ENCODE data around the gene GATD1.

Gene GATD1

DNA sequence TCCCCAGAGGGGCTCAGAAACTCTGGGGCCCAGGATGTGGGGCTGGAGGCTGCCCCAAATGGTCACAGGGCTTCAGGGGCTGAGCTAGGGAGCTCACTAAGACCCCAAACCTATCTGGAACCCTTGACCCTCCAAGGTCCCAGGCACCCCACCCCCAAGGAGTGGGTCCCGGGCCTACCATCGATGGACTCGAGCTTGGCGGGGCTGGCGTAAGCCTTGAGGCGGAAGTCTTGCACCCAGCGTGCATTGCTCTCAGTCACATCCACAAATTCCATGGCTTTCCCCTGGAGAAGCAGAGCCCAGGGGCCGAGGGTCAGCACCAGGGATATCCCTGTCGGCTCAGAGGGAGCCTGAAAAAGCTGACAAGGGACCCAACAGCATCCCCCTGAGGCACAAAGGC lies 3.5 kb downstream of the GATD1 start:
- Histone ChIP-seq H3K79me2 (peaks cover 4% of the 10 kb centered on the region), H3K4me1 (no peaks in the 10 kb centered on the region), H3K4me3 (ENCODE audit: low read depth, low read length) (no peak overlapping the region), H3K27me3 (ENCODE audit: control insufficient read depth, insufficient read depth, low read length) (no peaks in the 10 kb centered on the region), H3K9me3 (ENCODE audit: control insufficient read depth, low read length) (no peaks in the 10 kb centered on the region), H3K36me3 (ENCODE audit: control insufficient read depth, insufficient read depth, low read length) (no peaks in the 10 kb centered on the region), H2AFZ (no peak overlapping the region), H3K4me2 (ENCODE audit: low read length) (no peak overlapping the region), H3K27ac (no peak overlapping the region), H3K9ac (no peak overlapping the region)
- no peak for TF ChIP-seq CTCF (IDR thresholded peaks at IDR 0.05)

DNA sequence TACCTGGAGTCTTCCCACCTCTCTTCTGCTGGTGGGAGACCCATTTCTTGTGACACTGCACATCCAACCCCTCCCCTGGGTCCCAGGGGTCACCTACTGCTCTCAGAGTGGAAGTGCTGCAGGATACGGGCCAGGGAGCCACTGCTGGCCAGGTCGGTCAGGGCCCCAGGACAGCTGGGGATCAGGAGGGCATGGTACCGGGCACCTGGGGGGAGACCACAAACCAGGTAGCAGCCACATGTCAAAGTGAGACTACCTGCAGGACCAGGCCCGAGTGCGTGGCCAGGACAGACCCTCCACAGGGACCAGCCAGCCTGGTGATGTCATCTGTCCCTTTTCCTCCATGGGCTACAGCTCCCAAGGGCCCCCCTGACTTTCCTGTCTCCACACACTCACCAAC lies 3.9 kb downstream of the GATD1 start:
- no peak overlapping the region for H2AFZ ChIP-seq
- H3K4me2 ChIP-seq (ENCODE audit: low read length) = no peak overlapping the region
- no peak overlapping the region for H3K27ac ChIP-seq
- no peak for TF ChIP-seq CTCF (IDR thresholded peaks at IDR 0.05)
- H3K79me2 ChIP-seq = peaks cover 4% of the 10 kb centered on the region
- H3K9ac ChIP-seq = no peak overlapping the region
- H3K36me3 ChIP-seq (ENCODE audit: control insufficient read depth, insufficient read depth, low read length) = no peaks in the 10 kb centered on the region
- no peaks in the 10 kb centered on the region for H3K9me3 ChIP-seq (ENCODE audit: control insufficient read depth, low read length)
- H3K4me3 ChIP-seq (ENCODE audit: low read depth, low read length) = no peak overlapping the region
- H3K27me3 ChIP-seq (ENCODE audit: control insufficient read depth, insufficient read depth, low read length) = no peaks in the 10 kb centered on the region
- no peaks in the 10 kb centered on the region for H3K4me1 ChIP-seq

GRCh38 chr11:772429-773390 lies 4.6 kb downstream of the GATD1 start:
- Histone ChIP-seq H3K36me3 (ENCODE audit: control insufficient read depth, insufficient read depth, low read length) (no peaks in the 10 kb centered on the region), H3K4me1 (no peaks in the 10 kb centered on the region), H3K27me3 (ENCODE audit: control insufficient read depth, insufficient read depth, low read length) (no peaks in the 10 kb centered on the region), H3K79me2 (peaks cover 4% of the 10 kb centered on the region), H3K9ac (no peak overlapping the region), H3K9me3 (ENCODE audit: control insufficient read depth, low read length) (no peaks in the 10 kb centered on the region), H2AFZ (no peak overlapping the region), H3K27ac (no peak overlapping the region), H3K4me3 (ENCODE audit: low read depth, low read length) (no peak overlapping the region), H3K4me2 (ENCODE audit: low read length) (no peak overlapping the region)
- no peak for TF ChIP-seq CTCF (IDR thresholded peaks at IDR 0.05)

GRCh38 chr11:771617-772204 lies 5.6 kb downstream of the GATD1 start:
- Histone ChIP-seq H3K4me3 (ENCODE audit: low read depth, low read length) (no peak overlapping the region), H3K36me3 (ENCODE audit: control insufficient read depth, insufficient read depth, low read length) (no peaks in the 10 kb centered on the region), H3K4me1 (no peaks in the 10 kb centered on the region), H3K9ac (no peak overlapping the region), H3K27me3 (ENCODE audit: control insufficient read depth, insufficient read depth, low read length) (no peaks in the 10 kb centered on the region), H2AFZ (no peak overlapping the region), H3K9me3 (ENCODE audit: control insufficient read depth, low read length) (no peaks in the 10 kb centered on the region), H3K27ac (no peak overlapping the region), H3K79me2 (peaks cover 3% of the 10 kb centered on the region), H3K4me2 (ENCODE audit: low read length) (no peak overlapping the region)
- TF ChIP-seq CTCF (IDR thresholded peaks at IDR 0.05) = no peak
